Ascending aorta (tissue), 2 donors: Measurements from ENCODE around the gene GABRB2. TPM values are rescaled to one million over a fixed set of nuclear protein-coding genes. Genes with fewer than 3 reads are reported as not detected.

Experiments
- DNase-seq, 2 donors: peaks; one replicate each; pipeline ENCODE4 v3.0.0-alpha.2; 2019; ENCODE audit warnings: low spot score in 2 of 2
- H3K27ac ChIP-seq, 2 donors: fragments of 200-600 bp; sonication (generic); one replicate each; pipeline ENCODE4 v1.5.1; 2016 to 2017; ENCODE audit warnings: mild to moderate bottlenecking in 1 of 2
- H3K27me3 ChIP-seq: fragments of 200-600 bp; sonication (generic); one replicate; pipeline ENCODE4 v1.5.1; 2017
- H3K36me3 ChIP-seq, 2 donors: fragments of 200-600 bp; sonication (generic); one replicate each; pipeline ENCODE4 v1.5.1; 2016
- H3K4me1 ChIP-seq, 2 donors: fragments of 200-600 bp; sonication (generic); one replicate each; pipeline ENCODE4 v1.5.1; 2016 to 2017; ENCODE audit warnings: mild to moderate bottlenecking in 1 of 2
- H3K4me3 ChIP-seq, 2 donors: fragments of 200-600 bp; sonication (generic); one replicate each; pipeline ENCODE4 v1.5.1; 2016 to 2017; ENCODE audit warnings: mild to moderate bottlenecking in 1 of 2
- H3K9me3 ChIP-seq, 2 donors: fragments of 200-600 bp; sonication (generic); one replicate each; pipeline ENCODE4 v1.5.1; 2016
- CTCF ChIP-seq, 3 experiments: fragments of 200-600 bp in 2 of 3; fragments of 450-650 bp in 1 of 3; sonication (generic) in 2 of 3; IDR thresholded peaks; one replicate each; pipeline ENCODE4 v1.5.1; 2016 to 2019; ENCODE audit warnings: antibody characterized with exemption in 3 of 3, mild to moderate bottlenecking in 1 of 3, moderate library complexity in 1 of 3
- intact Hi-C: fragments of 100-400 bp; cut with DNase I; formaldehyde crosslinking; loops from one replicate; pipeline ENCODE4 v1.15.1; 2023
- total RNA-seq: library from RNA; depleted of rRNA; stranded (reverse); fragments of >200 nt; gene quantifications from one replicate; pipeline ENCODE4 v1.1.0, GENCODE V29; 2016

GABRB2 gene
- total RNA-seq, 1 donor from 2014 or later: 0.21 TPM

GRCh38 chr5:161288071-161288470, 258.5 kb downstream of the GABRB2 start:
- intact Hi-C loops: no loop called here
- Histone ChIP-seq H3K27ac (no peak overlapping the region), H3K27me3 (no peaks in the 10 kb centered on the region), H3K36me3 (no peaks in the 10 kb centered on the region), H3K4me1 (no peaks in the 10 kb centered on the region), H3K4me3 (no peak overlapping the region), H3K9me3 (no peaks in the 10 kb centered on the region)
- no peak for DNase-seq
- no peak for TF ChIP-seq CTCF (IDR thresholded peaks at IDR 0.05)

GRCh38 chr5:161287436-161287835, 259.1 kb downstream of the GABRB2 start:
- Histone ChIP-seq H3K27me3 (no peaks in the 10 kb centered on the region), H3K27ac (no peak overlapping the region), H3K36me3 (no peaks in the 10 kb centered on the region), H3K4me3 (no peak overlapping the region), H3K9me3 (no peaks in the 10 kb centered on the region), H3K4me1 (no peaks in the 10 kb centered on the region)
- intact Hi-C loops: no loop called here
- TF ChIP-seq CTCF (IDR thresholded peaks at IDR 0.05): no peak
- no peak for DNase-seq

GRCh38 chr5:161286066-161286655, 260.4 kb downstream of the GABRB2 start:
- intact Hi-C loops: no loop called here
- H3K27ac ChIP-seq: no peak overlapping the region
- no peaks in the 10 kb centered on the region for H3K36me3 ChIP-seq
- no peaks in the 10 kb centered on the region for H3K9me3 ChIP-seq
- H3K27me3 ChIP-seq: no peaks in the 10 kb centered on the region
- no peak for DNase-seq
- H3K4me1 ChIP-seq: no peaks in the 10 kb centered on the region
- TF ChIP-seq CTCF (IDR thresholded peaks at IDR 0.05): no peak
- no peak overlapping the region for H3K4me3 ChIP-seq

GRCh38 chr5:161284445-161284844, 262.1 kb downstream of the GABRB2 start:
- no peak for TF ChIP-seq CTCF (IDR thresholded peaks at IDR 0.05)
- Histone ChIP-seq H3K27ac (no peak overlapping the region), H3K36me3 (no peaks in the 10 kb centered on the region), H3K4me3 (no peak overlapping the region), H3K4me1 (no peaks in the 10 kb centered on the region), H3K9me3 (no peaks in the 10 kb centered on the region), H3K27me3 (no peaks in the 10 kb centered on the region)
- no peak for DNase-seq
- intact Hi-C loops: no loop called here

GRCh38 chr5:161283296-161283695, 263.2 kb downstream of the GABRB2 start:
- no peaks in the 10 kb centered on the region for H3K27me3 ChIP-seq
- H3K4me3 ChIP-seq: no peak overlapping the region
- H3K4me1 ChIP-seq: no peaks in the 10 kb centered on the region
- intact Hi-C loops: no loop called here
- no peaks in the 10 kb centered on the region for H3K36me3 ChIP-seq
- TF ChIP-seq CTCF (IDR thresholded peaks at IDR 0.05): no peak
- DNase-seq: no peak
- H3K27ac ChIP-seq: no peak overlapping the region
- no peaks in the 10 kb centered on the region for H3K9me3 ChIP-seq
